ENCODE results near the gene ALG12. TPM values are rescaled to one million over a fixed set of nuclear protein-coding genes. Genes with fewer than 3 reads are reported as not detected.

ALG12 gene
- total RNA-seq, 1 donor from 2014 or later: 30.0 TPM

GRCh38 chr22:49850959-49851802, 67.1 kb downstream of the ALG12 start:
- Mint-ChIP-seq H3K4me1 (ENCODE audit: unreplicated experiment) (peaks cover 21% of the 10 kb centered on the region), H3K27me3 (peaks cover 50% of the 10 kb centered on the region), H3K4me3 (peak overlapping the region; percentile 83), H3K36me3 (no peaks in the 10 kb centered on the region), H3K9me3 (no peaks in the 10 kb centered on the region), H3K27ac (peak overlapping the region; percentile 76)
- DNase-seq (ENCODE audit: extremely low spot score, unreplicated experiment): no peak
- TF ChIP-seq CTCF (conservative IDR thresholded peaks at IDR 0.05): no peak

Small RNAs within 50 kb of the gene (microRNA-seq; reads per million reads assigned to microRNA genes)
- not detected for gene MIR6821

Other genes with a start within 250 kb of the ALG12 start
- 51.1 and 53.0 TPM in 2 replicates for gene BRD1, start 90.6 kb downstream of the ALG12 start, total RNA-seq (ENCODE audit: low replicate concordance)
- 25.5 and 29.1 TPM in 2 replicates for gene ZBED4, start 64.6 kb downstream of the ALG12 start, total RNA-seq (ENCODE audit: low replicate concordance)
- gene CRELD2, start 196 bp upstream of the ALG12 start, total RNA-seq (ENCODE audit: low replicate concordance): 45.2 and 55.8 TPM in 2 replicates
- 36.7 and 58.6 TPM in 2 replicates for gene PIM3, start 42.3 kb upstream of the ALG12 start, total RNA-seq (ENCODE audit: low replicate concordance)
- gene IL17REL, start 94.3 kb upstream of the ALG12 start, total RNA-seq (ENCODE audit: low replicate concordance): 0.10 TPM in 1 of 2 replicates, not detected in the other
- not detected in 2 replicates for gene TTLL8, start 139.9 kb upstream of the ALG12 start, total RNA-seq (ENCODE audit: low replicate concordance)
- gene MLC1, start 167.0 kb upstream of the ALG12 start, total RNA-seq (ENCODE audit: low replicate concordance): 0.19 TPM in 1 of 2 replicates, not detected in the other
- gene MOV10L1, start 171.6 kb upstream of the ALG12 start, total RNA-seq (ENCODE audit: low replicate concordance): 0.10 and 0.19 TPM in 2 replicates